ENCODE measurements around the gene FSD1L.

FSD1L gene

DNA sequence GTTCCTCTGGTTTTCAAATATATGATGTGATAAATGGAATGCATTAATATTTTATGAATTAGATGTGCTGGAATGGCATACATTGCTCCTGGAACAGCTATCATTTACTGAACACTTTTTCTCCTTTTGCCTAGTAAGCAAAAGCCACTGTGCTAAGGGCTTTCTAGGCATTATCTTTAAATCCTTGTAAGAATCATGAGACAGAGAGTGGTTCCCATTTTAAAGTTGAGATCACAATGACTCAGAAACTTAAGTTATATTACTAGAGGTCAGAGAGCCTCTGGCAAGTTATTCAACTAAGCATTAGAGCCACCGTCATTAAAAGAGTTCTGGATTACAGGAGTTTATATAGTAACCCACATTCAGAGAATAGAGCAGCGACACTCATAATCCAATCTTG lies 26.7 kb upstream of the FSD1L start:
- intact Hi-C loops (cut with micrococcal nuclease) = loop anchor here (5.0 kb wide), 1 partner anchor 249 kb away; no protein-coding TSS in a partner anchor
- H3K9me3 Mint-ChIP-seq = no peaks in the 10 kb centered on the region
- H3K27ac Mint-ChIP-seq = no peak overlapping the region
- H3K4me1 Mint-ChIP-seq (ENCODE audit: low read depth) = no peaks in the 10 kb centered on the region
- H3K4me3 Mint-ChIP-seq = no peak overlapping the region
- H3K27me3 Mint-ChIP-seq = no peaks in the 10 kb centered on the region
- peaks cover 25% of the 10 kb centered on the region for H3K36me3 Mint-ChIP-seq (ENCODE audit: low read depth)

GRCh38 chr9:105421864-105422263 lies 26.0 kb upstream of the FSD1L start:
- Mint-ChIP-seq H3K27me3 (no peaks in the 10 kb centered on the region), H3K36me3 (ENCODE audit: low read depth) (peaks cover 25% of the 10 kb centered on the region), H3K27ac (no peak overlapping the region), H3K4me3 (no peak overlapping the region), H3K9me3 (no peaks in the 10 kb centered on the region), H3K4me1 (ENCODE audit: low read depth) (no peaks in the 10 kb centered on the region)
- intact Hi-C loops (cut with micrococcal nuclease) = loop anchor here (5.0 kb wide), 1 partner anchor 250 kb away; no protein-coding TSS in a partner anchor

DNA sequence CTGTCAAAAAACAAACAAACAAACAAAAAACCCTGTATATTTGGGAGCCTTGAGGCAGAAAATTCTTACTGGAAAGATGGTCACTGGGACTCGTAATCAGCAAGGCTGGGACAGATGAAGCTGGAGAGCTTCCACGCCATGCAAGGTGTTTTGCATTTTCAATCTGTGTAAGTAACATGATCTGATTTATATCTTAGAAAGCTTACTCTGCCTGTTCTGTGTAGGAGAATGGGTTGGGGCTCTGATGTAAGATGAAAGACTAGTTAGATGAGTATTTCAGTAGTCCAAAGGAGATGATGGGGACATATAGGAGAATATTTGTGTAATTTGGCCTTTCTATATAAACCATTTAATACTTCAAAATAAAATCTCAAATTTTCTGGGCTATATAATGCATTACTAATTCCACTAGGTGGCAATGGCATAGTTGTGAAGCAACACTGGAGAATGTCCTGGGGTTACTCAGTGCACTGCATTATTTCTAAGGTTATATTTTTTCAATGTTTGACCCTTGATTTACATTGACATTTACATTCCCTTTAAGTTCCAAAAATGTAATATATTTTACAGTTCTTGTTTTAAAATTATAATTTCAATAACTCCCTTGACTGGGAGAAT lies 21.9 kb upstream of the FSD1L start:
- intact Hi-C loops (cut with micrococcal nuclease) = loop anchor here (5.0 kb wide), 1 partner anchor 291 kb away; no protein-coding TSS in a partner anchor
- Mint-ChIP-seq H3K36me3 (ENCODE audit: low read depth) (peaks cover 38% of the 10 kb centered on the region), H3K27ac (no peak overlapping the region), H3K9me3 (no peaks in the 10 kb centered on the region), H3K4me1 (ENCODE audit: low read depth) (no peaks in the 10 kb centered on the region), H3K4me3 (no peak overlapping the region), H3K27me3 (no peaks in the 10 kb centered on the region)

- peaks cover 38% of the 10 kb centered on the region for H3K36me3 Mint-ChIP-seq (ENCODE audit: low read depth)
- H3K9me3 Mint-ChIP-seq = no peaks in the 10 kb centered on the region
- intact Hi-C loops (cut with micrococcal nuclease) = loop anchor here (1.0 to 5.0 kb wide), 2 partner anchors 27 to 291 kb away; no protein-coding TSS in a partner anchor
- no peak overlapping the region for H3K4me3 Mint-ChIP-seq
- H3K4me1 Mint-ChIP-seq (ENCODE audit: low read depth) = no peaks in the 10 kb centered on the region
- no peak overlapping the region for H3K27ac Mint-ChIP-seq
- H3K27me3 Mint-ChIP-seq = no peaks in the 10 kb centered on the region
Observed at GRCh38 chr9:105426657-105427056, 21.2 kb upstream of the FSD1L start.

GRCh38 chr9:105431424-105432246 lies 16.2 kb upstream of the FSD1L start:
- no peaks in the 10 kb centered on the region for H3K4me1 Mint-ChIP-seq (ENCODE audit: low read depth)
- H3K27ac Mint-ChIP-seq = no peak overlapping the region
- peaks cover 16% of the 10 kb centered on the region for H3K36me3 Mint-ChIP-seq (ENCODE audit: low read depth)
- no peaks in the 10 kb centered on the region for H3K27me3 Mint-ChIP-seq
- no peaks in the 10 kb centered on the region for H3K9me3 Mint-ChIP-seq
- intact Hi-C loops (cut with micrococcal nuclease) = no loop called here
- H3K4me3 Mint-ChIP-seq = no peak overlapping the region

- Mint-ChIP-seq H3K9me3 (no peaks in the 10 kb centered on the region), H3K4me3 (no peak overlapping the region), H3K4me1 (ENCODE audit: low read depth) (no peaks in the 10 kb centered on the region), H3K27ac (no peak overlapping the region), H3K36me3 (ENCODE audit: low read depth) (peaks cover 11% of the 10 kb centered on the region), H3K27me3 (no peaks in the 10 kb centered on the region)
- intact Hi-C loops (cut with micrococcal nuclease) = no loop called here
Observed at GRCh38 chr9:105432247-105432842, 15.5 kb upstream of the FSD1L start.

GRCh38 chr9:105435453-105435852 lies 12.4 kb upstream of the FSD1L start:
- H3K27me3 Mint-ChIP-seq = no peaks in the 10 kb centered on the region
- H3K4me3 Mint-ChIP-seq = no peak overlapping the region
- intact Hi-C loops (cut with micrococcal nuclease) = no loop called here
- peaks cover 24% of the 10 kb centered on the region for H3K36me3 Mint-ChIP-seq (ENCODE audit: low read depth)
- H3K4me1 Mint-ChIP-seq (ENCODE audit: low read depth) = peaks cover 11% of the 10 kb centered on the region
- no peak overlapping the region for H3K27ac Mint-ChIP-seq
- H3K9me3 Mint-ChIP-seq = no peaks in the 10 kb centered on the region

GRCh38 chr9:105436783-105437182 lies 11.1 kb upstream of the FSD1L start:
- no peaks in the 10 kb centered on the region for H3K9me3 Mint-ChIP-seq
- H3K36me3 Mint-ChIP-seq (ENCODE audit: low read depth) = peaks cover 24% of the 10 kb centered on the region
- intact Hi-C loops (cut with micrococcal nuclease) = no loop called here
- H3K27me3 Mint-ChIP-seq = no peaks in the 10 kb centered on the region
- no peak overlapping the region for H3K4me3 Mint-ChIP-seq
- H3K27ac Mint-ChIP-seq = no peak overlapping the region
- H3K4me1 Mint-ChIP-seq (ENCODE audit: low read depth) = peaks cover 11% of the 10 kb centered on the region

GRCh38 chr9:105437704-105438103 lies 10.1 kb upstream of the FSD1L start:
- Mint-ChIP-seq H3K4me1 (ENCODE audit: low read depth) (peaks cover 11% of the 10 kb centered on the region), H3K27me3 (no peaks in the 10 kb centered on the region), H3K9me3 (no peaks in the 10 kb centered on the region), H3K4me3 (no peak overlapping the region), H3K36me3 (ENCODE audit: low read depth) (peaks cover 24% of the 10 kb centered on the region), H3K27ac (no peak overlapping the region)
- intact Hi-C loops (cut with micrococcal nuclease) = no loop called here

DNA sequence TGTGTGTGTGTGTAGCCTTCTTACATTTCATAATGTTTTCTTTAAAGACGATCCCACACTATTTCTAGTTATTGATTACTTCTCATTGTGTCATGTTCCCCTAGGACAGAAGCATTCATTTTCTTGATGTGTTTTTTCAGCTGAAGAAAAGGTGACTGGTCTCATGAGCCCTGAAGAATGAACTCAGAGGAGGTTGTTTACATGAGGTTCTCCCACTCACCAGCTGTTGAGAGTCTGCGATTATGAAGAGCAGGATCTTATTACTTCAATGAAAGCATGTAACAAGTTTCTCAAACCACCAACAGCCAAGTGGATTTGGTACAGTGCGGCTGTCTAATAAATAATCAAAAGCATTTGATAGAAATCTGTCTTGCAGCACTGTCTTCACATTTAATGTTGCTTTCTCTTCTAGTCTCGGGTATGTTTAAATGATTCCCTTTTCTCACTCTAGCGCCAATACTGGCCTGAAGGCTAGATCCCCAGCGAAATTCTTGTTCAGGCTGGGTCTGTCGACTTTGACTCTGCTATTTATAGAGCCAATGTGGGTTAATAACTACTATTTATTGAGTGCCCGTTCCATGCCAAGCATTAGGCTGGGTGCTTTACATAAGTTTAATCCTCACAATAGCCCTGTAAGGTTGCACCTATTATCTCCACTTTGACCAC lies 9.6 kb upstream of the FSD1L start:
- Mint-ChIP-seq H3K9me3 (no peaks in the 10 kb centered on the region), H3K27me3 (no peaks in the 10 kb centered on the region), H3K4me1 (ENCODE audit: low read depth) (peaks cover 11% of the 10 kb centered on the region), H3K36me3 (ENCODE audit: low read depth) (peaks cover 24% of the 10 kb centered on the region), H3K4me3 (no peak overlapping the region), H3K27ac (no peak overlapping the region)
- intact Hi-C loops (cut with micrococcal nuclease) = no loop called here

DNA sequence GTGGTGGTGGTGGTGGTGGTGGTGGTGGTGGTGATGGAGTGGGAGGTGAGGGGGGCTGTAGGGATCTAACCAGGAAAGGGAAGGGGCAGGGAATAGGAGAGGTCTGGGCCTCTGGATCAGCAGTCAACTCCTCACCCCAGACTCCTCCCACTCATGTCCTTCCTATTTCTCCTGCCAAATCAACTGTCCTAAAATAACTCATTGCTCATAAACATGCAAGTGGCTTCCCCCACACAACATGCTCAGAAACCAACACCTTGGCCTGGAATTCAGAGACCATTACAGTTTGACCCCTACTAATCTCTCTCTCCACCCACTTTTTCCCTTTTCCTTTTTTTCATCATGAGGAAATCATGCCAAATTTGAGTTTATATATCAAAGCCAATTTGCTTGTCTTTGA lies 8.4 kb upstream of the FSD1L start:
- peaks cover 15% of the 10 kb centered on the region for H3K4me1 Mint-ChIP-seq (ENCODE audit: low read depth)
- intact Hi-C loops (cut with micrococcal nuclease) = no loop called here
- peaks cover 24% of the 10 kb centered on the region for H3K36me3 Mint-ChIP-seq (ENCODE audit: low read depth)
- no peak overlapping the region for H3K4me3 Mint-ChIP-seq
- no peaks in the 10 kb centered on the region for H3K9me3 Mint-ChIP-seq
- H3K27me3 Mint-ChIP-seq = no peaks in the 10 kb centered on the region
- H3K27ac Mint-ChIP-seq = no peak overlapping the region

DNA sequence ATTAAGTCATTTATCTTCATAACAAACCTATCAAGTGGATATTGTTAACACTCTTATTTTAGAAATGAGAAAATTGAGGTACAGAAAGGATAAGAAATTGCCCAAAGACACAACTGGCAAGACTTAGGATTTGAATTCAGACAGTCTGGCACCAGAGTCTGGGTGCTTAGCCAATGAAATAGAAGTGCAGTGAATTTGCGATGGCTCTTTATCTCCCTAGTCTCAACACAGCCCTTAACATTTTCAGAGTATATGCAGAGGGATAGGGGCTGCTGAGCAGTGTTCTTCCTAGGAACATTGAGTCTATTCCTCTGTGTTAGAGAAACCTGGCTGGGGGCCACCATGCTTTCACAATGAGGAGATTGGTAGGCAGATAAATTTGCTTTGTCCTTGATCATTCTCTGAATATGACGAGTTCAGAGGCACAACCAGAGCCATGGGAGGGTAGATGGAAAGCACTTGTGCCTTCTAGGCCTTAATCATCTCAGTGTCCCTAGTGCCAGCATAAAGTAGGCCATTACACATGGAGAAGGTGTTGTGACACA lies 6.1 kb upstream of the FSD1L start:
- Mint-ChIP-seq H3K27me3 (no peaks in the 10 kb centered on the region), H3K4me3 (no peak overlapping the region), H3K9me3 (no peaks in the 10 kb centered on the region), H3K36me3 (ENCODE audit: low read depth) (peaks cover 24% of the 10 kb centered on the region), H3K27ac (no peak overlapping the region), H3K4me1 (ENCODE audit: low read depth) (peaks cover 15% of the 10 kb centered on the region)
- intact Hi-C loops (cut with micrococcal nuclease) = loop anchor here (10.0 kb wide), 2 partner anchors 113 to 253 kb away; partner anchors contain the start of genes FKTN and TMEM38B

DNA sequence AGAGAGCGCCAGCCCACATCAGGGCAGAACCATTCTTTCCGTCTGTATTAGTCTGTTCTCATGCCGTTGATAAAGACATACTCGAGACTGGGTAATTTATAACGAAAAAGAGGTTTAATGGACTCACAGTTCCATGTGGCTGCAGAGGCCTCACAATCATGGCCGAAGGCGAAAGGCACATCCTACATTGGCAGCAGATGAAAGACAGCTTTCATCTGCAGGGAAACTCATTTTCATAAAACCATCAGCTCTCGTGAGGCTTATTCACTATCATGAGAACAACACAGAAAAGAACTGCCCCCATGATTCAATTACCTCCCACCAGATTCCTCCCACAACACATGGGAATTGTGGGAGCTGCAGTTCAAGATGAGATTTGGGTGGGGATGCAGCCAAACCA lies 4.7 kb upstream of the FSD1L start:
- Mint-ChIP-seq H3K27ac (no peak overlapping the region), H3K4me1 (ENCODE audit: low read depth) (peaks cover 21% of the 10 kb centered on the region), H3K36me3 (ENCODE audit: low read depth) (peaks cover 22% of the 10 kb centered on the region), H3K9me3 (no peaks in the 10 kb centered on the region), H3K4me3 (no peak overlapping the region), H3K27me3 (no peaks in the 10 kb centered on the region)
- intact Hi-C loops (cut with micrococcal nuclease) = loop anchor here (10.0 kb wide), 2 partner anchors 112 to 252 kb away; partner anchors contain the start of genes FKTN and TMEM38B

Data from dendritic cell treated with granulocyte-macrophage colony-stimulating factor and Interleukin-4, amounts not matched to agents 40 ng/mL and 50 ng/mL, for 4 days (primary cell).